ENCODE data around the gene RNF207.

RNF207 gene

GRCh38 chr1:6172549-6172948 lies 33.4 kb upstream of the RNF207 start:
- in situ Hi-C loops (cut with MboI; ENCODE audit: low sequenced_read_pairs), result no loop called here

DNA sequence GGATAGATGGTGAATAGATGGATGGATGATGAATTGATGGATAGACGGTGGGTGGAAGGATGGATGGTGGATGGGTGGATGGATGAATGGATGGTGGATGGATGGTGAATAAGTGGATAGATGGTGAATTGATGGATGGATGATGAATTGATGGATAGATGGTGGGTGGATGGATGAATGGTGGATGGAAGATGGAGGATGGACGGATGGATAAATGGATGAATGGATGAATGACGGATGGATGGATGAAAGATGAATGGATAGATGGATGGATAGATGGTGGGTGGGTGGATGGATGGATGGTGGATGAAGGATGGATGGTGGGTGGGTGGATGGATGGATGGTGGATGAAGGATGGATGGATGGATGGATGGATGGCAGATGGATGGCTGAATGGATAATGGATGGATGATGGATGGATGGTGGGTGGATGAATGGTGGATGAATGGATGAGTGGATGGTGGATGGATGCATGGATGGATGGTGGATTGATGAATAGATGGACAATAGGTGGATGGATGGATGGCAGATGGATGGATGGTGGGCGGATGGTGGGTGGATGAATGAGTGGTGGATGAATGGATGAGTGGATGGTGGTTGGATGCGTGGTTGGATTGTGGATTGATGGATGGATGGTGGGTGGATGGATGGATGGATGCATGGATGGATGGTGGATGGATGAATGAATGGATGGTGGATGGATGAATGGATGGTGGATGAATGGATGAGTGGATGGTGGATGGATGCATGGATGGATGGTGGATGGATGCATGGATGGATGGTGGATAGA lies 31.1 kb upstream of the RNF207 start:
- in situ Hi-C loops (cut with MboI; ENCODE audit: low sequenced_read_pairs), result no loop called here

DNA sequence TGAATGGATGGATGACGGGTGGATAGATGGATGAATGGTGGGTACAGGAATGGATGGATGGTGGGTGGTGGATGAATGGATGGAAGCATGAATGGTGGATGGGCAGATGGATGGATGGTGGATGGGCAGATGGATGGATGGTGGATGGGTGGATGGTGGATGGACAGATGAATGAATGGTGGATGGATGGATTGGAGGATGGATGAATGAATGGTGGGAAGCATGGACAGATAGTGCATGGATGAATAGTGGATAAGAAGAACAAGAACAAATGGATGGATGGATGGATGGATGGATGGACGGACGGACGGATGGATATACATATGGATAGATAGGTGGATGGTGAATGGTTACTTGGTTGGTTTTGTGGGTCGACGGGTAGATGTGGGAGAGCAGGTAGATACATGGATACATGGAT lies 30.5 kb upstream of the RNF207 start:
- in situ Hi-C loops (cut with MboI; ENCODE audit: low sequenced_read_pairs), result no loop called here

DNA sequence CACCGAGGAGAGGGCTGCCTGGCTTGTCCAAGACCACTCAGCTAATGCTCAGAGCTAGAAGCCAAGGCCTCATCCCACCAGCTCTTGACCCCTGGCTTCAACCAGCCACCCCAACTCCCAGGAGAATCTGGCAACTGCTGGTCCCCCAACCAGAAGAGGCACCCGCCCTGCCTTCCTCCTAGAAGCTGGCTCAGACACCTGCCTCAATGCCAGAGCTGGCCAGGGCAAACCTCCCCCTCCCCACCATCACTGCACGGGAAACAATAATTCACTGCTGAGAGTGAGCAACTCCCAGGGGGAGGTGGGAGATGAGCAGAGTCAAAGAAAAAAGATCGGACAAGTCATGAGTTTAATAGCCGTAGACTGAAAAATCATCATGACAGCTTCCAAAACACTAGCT lies 29.1 kb upstream of the RNF207 start:
- in situ Hi-C loops (cut with MboI; ENCODE audit: low sequenced_read_pairs), result no loop called here

DNA sequence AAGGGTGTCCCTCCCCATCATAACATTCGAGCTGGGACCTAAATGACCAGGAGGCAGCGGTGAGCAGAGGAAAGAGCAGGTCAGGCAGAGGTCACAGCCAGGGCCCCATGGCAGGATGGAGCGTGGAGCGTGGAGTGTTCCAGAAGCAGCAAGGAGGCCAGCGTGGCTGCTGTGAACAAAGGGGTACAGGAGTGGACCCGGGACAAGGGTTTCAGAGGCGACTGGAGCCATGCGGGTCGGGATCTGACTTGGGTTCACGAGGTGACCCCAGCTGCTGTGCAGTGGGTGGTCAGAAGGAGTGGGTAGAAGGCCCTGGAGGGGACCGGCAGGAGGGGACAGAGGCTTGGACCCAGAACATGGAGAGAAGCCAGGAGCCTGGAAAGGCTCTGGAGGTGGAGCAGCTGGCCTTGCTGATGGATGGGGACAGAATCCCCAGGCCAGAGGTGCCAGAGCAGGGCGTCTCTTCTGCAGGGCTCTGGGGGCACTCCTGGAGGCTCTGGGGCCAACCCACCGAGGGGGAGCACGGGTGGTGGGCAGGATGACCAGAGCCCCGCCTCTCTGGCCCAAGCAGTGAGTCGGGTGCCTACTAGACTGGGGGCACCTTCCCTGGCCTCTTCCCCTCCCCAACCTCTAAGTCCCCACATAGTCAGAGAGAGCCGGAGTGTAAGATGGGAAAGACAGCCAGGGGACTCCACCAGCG lies 28.1 kb upstream of the RNF207 start:
- in situ Hi-C loops (cut with MboI; ENCODE audit: low sequenced_read_pairs), result no loop called here

- in situ Hi-C loops (cut with MboI; ENCODE audit: low sequenced_read_pairs), result no loop called here
These were observed 27.0 kb upstream of the RNF207 start for GRCh38 chr1:6178751-6179563.

DNA sequence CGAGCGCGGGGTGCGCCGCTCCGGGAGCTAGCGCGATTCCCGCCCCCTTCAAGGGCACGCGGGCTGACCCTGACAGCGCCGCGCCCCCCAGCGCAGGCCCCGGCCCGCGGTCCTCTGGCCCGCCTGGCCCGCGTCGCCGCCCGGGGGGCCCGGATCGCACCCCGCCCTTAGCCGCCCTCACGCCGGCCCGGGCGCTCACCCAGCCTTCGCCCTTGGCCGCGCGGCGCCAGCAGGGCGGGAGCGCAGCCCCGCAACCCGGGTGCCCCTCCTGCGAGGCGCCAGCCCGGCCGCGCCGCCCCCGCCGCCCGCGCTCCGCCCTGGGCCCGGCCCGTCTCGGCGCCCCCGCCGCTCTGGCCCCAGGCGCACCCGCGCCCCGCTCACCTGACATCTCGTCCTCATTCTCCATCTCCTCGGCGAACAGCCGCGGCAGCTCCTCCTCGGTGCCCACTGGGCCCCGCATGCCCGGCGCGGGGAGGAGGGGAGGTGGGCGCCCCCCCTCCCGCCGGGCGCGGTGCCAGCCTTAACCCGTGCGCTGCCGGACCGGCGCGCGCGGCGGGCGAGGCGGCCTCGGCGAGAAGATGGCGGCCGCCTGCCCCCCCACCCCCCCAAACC lies 26.2 kb upstream of the RNF207 start:
- in situ Hi-C loops (cut with MboI; ENCODE audit: low sequenced_read_pairs), result no loop called here

DNA sequence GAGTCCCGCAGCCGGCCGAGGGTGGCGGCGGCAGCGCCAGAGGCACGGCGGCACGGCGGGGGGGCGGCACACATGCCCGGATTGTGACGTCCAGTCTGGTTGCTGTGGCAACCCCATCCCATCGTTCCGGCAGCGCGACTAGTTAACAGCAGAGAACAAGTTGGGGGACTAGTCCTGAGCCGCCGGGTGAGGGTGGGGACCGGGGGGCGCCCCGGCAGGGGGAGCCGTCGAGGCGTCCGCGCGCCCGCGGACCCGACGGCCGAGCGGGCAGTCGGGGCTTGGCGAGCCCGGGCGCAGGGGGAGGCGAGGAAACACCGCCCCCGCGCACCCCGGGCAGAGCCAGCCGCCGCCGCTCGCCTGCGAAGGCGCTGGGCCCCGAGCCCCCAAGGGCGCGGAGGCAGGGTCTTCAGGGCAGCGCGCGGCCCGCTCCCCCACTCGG lies 25.6 kb upstream of the RNF207 start, which contains the start of gene CHD5:
Gene CHD5 (minus strand): TSS at position 54 of the 439 bp plus-strand sequence. CDS start 298 bp downstream, outside the sequence.
- in situ Hi-C loops (cut with MboI; ENCODE audit: low sequenced_read_pairs), result no loop called here

DNA sequence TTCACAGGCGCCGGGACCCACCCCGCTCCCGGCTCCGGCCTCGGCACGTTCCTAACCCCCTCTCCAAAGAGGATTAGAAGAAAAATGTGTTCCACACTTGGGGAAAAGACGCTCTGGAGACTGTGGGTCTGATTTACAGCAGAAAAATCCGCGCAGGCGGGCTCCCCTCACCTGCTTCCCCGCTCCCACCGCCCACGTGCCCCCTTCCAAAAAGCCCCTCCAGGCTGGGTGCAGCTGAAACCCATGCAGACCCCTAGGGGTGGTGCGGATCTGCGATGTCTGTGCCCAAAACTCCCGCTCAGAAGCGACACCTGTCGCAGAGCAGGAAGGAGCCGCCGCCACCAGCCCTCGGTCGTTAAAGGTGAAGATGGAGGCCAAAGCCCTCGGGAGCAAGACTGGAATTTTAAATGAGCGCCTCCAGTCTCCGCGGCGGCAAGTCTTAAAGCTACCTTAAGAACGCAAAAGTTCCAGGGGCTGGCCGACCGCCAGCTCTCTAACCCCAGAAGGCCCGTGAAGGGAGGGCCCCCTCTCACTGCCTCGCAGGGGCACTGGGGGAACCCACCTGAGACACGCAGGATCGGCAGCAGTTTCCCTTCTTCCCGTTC lies 25.1 kb upstream of the RNF207 start:
- in situ Hi-C loops (cut with MboI; ENCODE audit: low sequenced_read_pairs), result no loop called here

GRCh38 chr1:6181347-6181770 lies 24.6 kb upstream of the RNF207 start:
- in situ Hi-C loops (cut with MboI; ENCODE audit: low sequenced_read_pairs), result no loop called here

DNA sequence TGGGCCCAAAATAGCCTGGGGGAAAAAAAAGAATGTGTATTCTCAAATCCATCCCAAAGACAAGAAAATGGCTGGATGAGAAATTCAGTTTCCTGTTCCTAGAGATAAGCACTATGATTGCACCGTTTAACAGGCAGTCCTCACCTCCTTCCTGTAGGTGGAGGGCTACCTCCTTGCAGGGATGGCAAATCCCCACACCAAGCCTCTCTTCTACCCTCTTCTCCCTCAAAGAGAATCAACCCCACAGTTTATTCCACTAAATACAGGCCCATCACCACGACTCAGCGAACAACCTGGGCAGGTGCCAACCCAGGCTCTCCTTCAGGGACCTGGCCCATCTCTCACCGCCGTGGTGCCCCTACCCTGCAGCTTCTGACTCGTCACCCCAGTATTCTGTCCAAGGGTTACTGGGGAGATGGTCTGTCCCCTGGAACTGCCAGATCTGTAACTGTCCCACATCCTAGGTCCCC lies 22.4 kb upstream of the RNF207 start:
- in situ Hi-C loops (cut with MboI; ENCODE audit: low sequenced_read_pairs), result no loop called here

DNA sequence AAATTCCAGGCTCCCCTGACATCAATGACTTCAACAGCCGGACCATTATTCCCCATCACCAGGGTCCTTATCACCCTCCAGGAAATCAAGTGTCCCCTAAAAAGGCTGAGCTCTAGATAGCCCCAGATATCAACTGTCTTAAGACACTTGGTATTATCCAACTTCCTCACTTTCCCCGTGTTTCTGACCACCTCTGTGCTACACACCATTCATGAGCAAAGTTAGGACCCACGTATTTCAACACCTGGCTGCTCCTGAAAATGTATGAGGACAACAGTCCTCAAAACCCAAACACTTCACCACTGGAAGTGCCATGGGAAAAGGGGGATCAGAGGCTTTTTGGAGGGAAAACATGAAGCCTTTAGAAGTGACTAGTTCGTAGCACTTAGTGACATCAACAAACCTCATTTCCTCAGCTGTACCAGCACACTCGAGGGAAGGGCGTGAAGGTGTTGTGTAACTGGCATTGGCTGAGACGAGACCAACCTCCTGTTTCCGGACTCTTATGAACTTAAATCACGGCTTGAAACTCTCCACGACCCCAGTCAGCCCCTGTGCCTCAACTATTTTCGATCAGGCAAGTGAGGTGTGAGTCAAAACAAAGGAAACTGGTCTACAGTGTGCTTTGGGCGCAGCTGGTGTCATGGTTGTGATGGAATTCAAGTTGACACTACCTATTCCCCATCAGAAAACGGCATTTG lies 21.7 kb upstream of the RNF207 start:
- in situ Hi-C loops (cut with MboI; ENCODE audit: low sequenced_read_pairs), result no loop called here

- in situ Hi-C loops (cut with MboI; ENCODE audit: low sequenced_read_pairs), result no loop called here
These were observed 20.8 kb upstream of the RNF207 start for GRCh38 chr1:6185151-6185550.

GRCh38 chr1:6185635-6186382 lies 20.1 kb upstream of the RNF207 start:
- in situ Hi-C loops (cut with MboI; ENCODE audit: low sequenced_read_pairs), result no loop called here

DNA sequence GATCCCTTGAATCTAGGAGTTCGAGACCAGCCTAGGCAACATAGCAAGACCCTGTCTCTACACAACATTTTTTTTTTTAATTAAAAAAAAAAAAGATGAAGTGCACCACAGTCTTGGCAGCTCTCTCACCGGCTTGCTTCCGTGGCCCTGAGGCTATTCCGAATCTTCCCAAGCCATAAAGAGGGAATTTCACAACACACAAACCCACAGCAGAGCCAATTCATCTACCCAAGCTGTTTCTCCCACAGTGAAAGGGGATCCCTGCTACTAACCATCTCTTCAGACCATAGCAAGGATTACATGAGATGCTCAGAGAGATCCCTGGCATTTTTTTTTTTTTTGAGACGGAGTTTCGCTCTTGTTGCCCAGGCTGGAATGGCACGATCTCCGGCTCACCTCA lies 17.5 kb upstream of the RNF207 start:
- in situ Hi-C loops (cut with MboI; ENCODE audit: low sequenced_read_pairs), result no loop called here

DNA sequence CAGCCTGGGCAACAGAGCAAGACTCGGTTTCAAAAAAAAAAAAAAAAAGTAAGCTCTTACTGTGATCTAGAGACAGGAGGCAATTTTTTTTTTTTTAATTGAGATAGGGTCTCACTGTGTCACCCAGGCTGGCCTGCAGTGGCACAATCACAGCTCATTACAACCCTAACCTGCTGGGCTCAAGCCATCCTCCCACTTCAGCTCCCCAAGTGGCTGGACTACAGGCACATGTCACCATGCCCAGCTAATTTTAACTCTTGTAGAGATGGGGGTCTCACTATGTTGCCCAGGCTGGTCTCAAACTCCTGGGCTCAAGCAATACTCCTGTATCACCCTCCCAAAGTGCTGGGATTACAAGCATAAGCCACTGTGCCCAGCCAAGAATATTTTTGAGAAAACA lies 14.0 kb upstream of the RNF207 start:
- in situ Hi-C loops (cut with MboI; ENCODE audit: low sequenced_read_pairs), result no loop called here

DNA sequence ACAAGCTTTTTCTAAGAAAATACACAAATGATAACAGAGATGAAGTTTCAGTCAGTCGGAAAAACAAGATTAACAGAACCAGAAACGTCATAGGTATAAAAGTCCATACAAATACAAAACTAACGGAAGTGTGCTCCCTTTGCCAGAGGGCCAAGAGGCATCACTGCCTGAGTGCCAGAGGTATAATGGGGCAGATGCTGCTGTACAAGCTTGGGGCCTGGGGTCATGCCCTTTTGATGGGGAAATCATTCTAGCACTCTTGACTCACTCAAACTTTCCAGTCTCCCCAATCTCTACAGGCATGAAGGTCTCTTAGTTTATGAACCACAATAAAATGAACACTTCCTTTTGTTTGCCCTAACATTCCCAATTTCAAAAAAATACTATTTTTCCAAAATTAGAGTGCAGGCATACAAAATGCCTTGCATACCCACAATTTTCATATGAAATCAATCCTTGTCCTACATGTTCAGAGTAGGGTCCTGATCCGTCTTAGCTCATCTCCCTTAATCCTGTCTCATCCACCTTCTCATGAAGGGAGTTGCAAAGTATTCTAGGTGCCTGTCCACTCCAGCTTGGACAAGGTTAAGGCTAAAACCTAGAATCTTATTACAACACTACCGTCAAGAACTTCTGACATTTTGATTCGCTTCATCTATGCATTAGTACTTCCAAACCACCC lies 8.0 kb upstream of the RNF207 start:
- in situ Hi-C loops (cut with MboI; ENCODE audit: low sequenced_read_pairs), result no loop called here

GRCh38 chr1:6198646-6199297 lies 7.1 kb upstream of the RNF207 start:
- in situ Hi-C loops (cut with MboI; ENCODE audit: low sequenced_read_pairs), result no loop called here

Data from HL-60/S4 treated with retinoic acid at 250 ng/mL for 4 days and 3 days (cell line).